Subcutaneous abdominal adipose tissue (tissue), 5 donors: ENCODE results near the gene RIIAD1.

Experiments
- H3K27ac ChIP-seq: one replicate; pipeline ENCODE4 v1.7.0; 2013; ENCODE audit warnings: low read depth, mild to moderate bottlenecking, inconsistent platforms, low read length, moderate library complexity
- H3K27me3 ChIP-seq, 5 donors: one replicate each; pipeline ENCODE4 v1.7.0; 2013; ENCODE audit warnings: low read length in 5 of 5, inconsistent platforms in 1 of 5; ENCODE audit not compliant: control insufficient read depth in 5 of 5, insufficient read depth in 4 of 5
- H3K36me3 ChIP-seq, 5 donors: one replicate each; pipeline ENCODE4 v1.7.0; 2013; ENCODE audit warnings: low read length in 5 of 5; ENCODE audit not compliant: control insufficient read depth in 5 of 5, insufficient read depth in 5 of 5
- H3K4me1 ChIP-seq, 5 donors: one replicate each; pipeline ENCODE4 v1.7.0; 2013; ENCODE audit warnings: low read length in 5 of 5, mild to moderate bottlenecking in 3 of 5, moderate library complexity in 1 of 5; ENCODE audit not compliant: control insufficient read depth in 5 of 5, insufficient read depth in 5 of 5
- H3K4me3 ChIP-seq, 5 donors: one replicate each; pipeline ENCODE4 v1.7.0; 2013; ENCODE audit warnings: low read length in 5 of 5, low read depth in 1 of 5
- H3K9ac ChIP-seq, 5 donors: one replicate each; pipeline ENCODE4 v1.7.0; 2013; ENCODE audit warnings: low read length in 5 of 5, mild to moderate bottlenecking in 4 of 5, moderate library complexity in 3 of 5
- H3K9me3 ChIP-seq, 5 donors: one replicate each; pipeline ENCODE4 v1.7.0; 2013; ENCODE audit warnings: low read length in 5 of 5; ENCODE audit not compliant: control insufficient read depth in 5 of 5
- donor health status: healthy.
- donor health status: healthy.
- donor health status: healthy.
- donor health status: healthy.
- donor health status: healthy.

The RIIAD1 gene

DNA sequence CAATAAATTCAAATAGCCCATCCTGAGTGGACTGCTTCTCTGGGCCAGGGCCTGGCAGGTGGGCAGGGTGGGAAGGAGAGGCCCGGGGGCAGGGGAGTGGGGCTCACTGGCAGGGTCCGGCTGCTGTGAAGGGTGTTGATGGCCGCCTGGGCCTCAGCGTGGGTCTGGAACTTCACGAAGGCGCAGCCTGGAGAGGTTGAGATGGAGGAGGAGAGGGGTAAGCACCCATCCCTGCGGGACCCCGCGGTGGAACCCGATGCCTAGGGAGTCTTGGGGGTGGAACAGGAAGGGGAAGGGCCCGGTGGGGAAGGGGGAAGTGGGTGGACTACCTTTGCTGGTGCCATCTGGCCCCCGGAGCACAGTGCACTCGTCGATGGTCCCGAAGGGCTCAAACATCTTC is 12.4 kb upstream of the RIIAD1 start:
- H3K4me3 ChIP-seq, result no peak overlapping the region
- no peaks in the 10 kb centered on the region for H3K4me1 ChIP-seq
- H3K27ac ChIP-seq, result no peak overlapping the region
- no peaks in the 10 kb centered on the region for H3K36me3 ChIP-seq
- no peaks in the 10 kb centered on the region for H3K9me3 ChIP-seq
- H3K27me3 ChIP-seq, result peaks cover 9 to 22% (median 16%) of the 10 kb centered on the region in 5 donors
- no peak overlapping the region for H3K9ac ChIP-seq

DNA sequence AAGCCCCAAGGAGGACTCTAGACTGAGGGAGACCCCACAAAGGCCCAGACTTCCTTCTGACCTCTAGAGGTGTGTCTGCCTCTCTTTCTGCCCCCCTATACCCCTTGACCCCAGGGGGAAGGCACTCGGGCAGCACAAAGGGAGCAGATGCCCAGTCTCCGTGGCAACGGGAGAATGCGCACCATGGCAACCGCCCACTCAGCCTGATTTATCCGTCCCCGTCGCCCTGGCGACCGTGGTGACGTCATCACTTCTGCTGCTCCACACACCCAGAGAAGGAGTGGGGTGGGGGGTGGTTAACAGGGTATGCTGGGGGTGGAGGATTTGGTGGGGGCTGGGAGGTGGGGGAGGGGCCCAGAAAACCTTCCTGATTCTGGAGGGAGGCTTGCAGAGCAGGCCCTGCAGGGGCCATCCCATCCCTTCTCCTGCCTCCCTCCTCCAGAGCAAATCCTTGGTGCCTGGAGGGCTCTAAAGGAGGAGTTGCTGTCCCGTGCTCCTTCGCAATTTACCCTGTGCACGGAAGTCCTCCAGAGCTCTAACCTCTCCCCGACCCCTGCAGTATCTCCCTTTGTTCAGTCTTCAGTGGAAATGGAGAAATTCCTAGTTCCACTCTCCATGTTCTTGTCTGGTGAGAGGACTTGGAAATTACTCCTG is 11.0 kb upstream of the RIIAD1 start:
- Histone ChIP-seq H3K4me3 (no peak overlapping the region), H3K27ac (no peak overlapping the region), H3K9me3 (no peaks in the 10 kb centered on the region), H3K36me3 (no peaks in the 10 kb centered on the region), H3K4me1 (no peaks in the 10 kb centered on the region), H3K9ac (no peak overlapping the region), H3K27me3 (peaks cover 10 to 35% (median 23%) of the 10 kb centered on the region in 5 donors)

DNA sequence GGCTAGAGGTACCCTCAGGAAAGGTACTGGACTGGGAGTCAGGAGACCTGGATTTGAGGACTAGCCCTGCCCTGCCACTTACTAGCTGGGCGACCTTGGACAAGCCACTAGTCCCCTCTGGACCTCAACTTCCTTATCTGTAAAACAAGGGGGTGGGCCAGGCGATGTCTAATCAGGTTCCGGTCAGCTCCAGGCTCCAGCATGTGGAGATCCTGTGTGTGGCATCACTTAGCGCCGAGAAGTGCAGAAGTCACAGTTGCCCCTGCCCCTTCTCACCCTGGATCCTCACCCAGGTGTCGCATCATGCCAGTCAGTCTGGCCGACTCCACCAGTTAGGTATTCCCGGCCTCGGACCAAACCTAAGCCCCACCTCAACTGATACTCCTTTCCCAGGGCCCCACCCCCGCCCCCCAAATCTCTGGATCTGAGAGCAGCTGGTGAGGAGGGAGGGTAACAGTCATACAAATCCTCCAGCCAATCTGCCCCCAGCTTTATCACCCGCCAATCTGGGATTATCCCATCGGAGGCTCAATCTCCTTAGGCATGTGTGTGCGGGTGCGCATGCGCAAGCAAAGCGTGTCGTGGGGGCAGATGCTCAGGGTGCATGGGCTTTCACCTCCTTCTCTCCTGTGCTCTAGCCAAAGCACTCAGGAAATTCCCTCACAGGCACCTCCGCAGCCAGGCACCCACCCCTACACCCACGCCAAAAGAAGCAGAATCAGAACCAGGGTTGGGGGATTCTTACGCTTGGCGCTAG is 10.1 kb upstream of the RIIAD1 start:
- Histone ChIP-seq H3K4me1 (no peaks in the 10 kb centered on the region), H3K27ac (no peak overlapping the region), H3K9me3 (no peaks in the 10 kb centered on the region), H3K36me3 (no peaks in the 10 kb centered on the region), H3K27me3 (peaks cover 18 to 40% (median 31%) of the 10 kb centered on the region in 5 donors), H3K9ac (no peak overlapping the region), H3K4me3 (no peak overlapping the region)

DNA sequence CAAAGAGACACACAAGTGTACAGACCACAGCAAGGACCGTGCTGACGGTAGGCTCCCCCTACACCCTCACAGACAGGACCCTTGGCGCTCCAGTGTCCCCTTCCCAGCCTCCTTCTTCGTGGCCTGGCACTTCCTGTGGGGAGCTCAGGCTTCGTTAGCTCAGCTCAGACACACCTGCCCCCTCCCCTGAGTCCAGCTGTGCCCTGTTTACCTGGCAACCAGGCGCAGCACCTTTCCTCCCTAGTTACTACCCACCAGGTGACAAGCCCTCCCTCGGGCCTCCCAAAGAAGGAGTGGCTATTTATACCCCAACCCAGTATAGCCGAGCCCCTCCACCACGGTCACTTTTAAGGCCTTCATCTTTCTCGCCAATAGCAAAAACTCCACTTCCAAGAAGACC is 9.4 kb upstream of the RIIAD1 start:
- Histone ChIP-seq H3K4me1 (peaks cover 0 to 3% (median 0%) of the 10 kb centered on the region in 5 donors), H3K9me3 (no peaks in the 10 kb centered on the region), H3K4me3 (no peak overlapping the region), H3K27me3 (peaks cover 20 to 45% (median 36%) of the 10 kb centered on the region in 5 donors), H3K27ac (no peak overlapping the region), H3K36me3 (no peaks in the 10 kb centered on the region), H3K9ac (no peak overlapping the region)

DNA sequence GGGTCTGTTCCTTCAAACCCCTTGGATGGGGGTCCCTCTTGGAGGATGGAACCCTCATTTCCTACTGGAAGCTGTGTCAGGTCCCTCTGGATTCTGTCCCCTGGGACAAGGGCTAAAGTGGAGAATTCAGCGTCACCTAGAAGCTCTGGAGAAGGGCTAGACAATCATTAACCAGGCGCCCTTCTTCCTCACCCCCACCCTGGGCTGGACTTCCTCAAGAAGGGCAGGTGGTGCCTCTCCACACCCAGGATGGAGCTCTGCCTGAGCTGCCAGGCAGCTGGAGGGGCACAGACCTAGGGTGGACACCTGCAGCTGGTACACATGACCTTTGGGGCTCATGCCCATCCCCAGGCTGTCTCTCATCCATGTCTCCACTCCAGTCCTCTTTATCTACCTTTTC is 8.3 kb upstream of the RIIAD1 start:
- Histone ChIP-seq H3K27me3 (peaks cover 28 to 54% (median 41%) of the 10 kb centered on the region in 5 donors), H3K4me1 (peaks cover 0 to 8% (median 3%) of the 10 kb centered on the region in 5 donors), H3K9ac (no peak overlapping the region), H3K36me3 (no peaks in the 10 kb centered on the region), H3K9me3 (no peaks in the 10 kb centered on the region), H3K4me3 (no peak overlapping the region), H3K27ac (no peak overlapping the region)

DNA sequence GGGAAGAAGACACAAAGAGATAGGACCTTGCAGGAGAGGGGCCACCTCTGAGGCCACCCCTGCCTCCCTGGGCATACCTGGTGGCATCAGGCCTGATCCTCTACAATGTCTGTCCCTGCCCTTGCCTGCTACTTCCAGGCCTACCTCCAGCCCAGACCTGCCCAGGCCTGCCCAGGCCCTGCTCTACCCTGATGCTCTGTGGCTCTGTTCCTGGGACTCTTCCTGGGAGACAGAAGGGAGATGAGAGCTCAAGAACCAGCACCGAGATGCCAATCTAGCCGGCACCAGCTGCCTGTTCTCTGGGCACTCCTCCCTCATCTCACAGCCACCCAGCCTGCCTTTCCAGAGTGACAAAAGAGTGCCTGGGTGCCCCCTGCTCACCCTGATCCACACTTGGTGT is 7.4 kb upstream of the RIIAD1 start:
- Histone ChIP-seq H3K27me3 (peaks cover 31 to 56% (median 49%) of the 10 kb centered on the region in 5 donors), H3K4me1 (peaks cover 0 to 8% (median 3%) of the 10 kb centered on the region in 5 donors), H3K4me3 (no peak overlapping the region), H3K9ac (no peak overlapping the region), H3K27ac (no peak overlapping the region), H3K9me3 (no peaks in the 10 kb centered on the region), H3K36me3 (no peaks in the 10 kb centered on the region)

DNA sequence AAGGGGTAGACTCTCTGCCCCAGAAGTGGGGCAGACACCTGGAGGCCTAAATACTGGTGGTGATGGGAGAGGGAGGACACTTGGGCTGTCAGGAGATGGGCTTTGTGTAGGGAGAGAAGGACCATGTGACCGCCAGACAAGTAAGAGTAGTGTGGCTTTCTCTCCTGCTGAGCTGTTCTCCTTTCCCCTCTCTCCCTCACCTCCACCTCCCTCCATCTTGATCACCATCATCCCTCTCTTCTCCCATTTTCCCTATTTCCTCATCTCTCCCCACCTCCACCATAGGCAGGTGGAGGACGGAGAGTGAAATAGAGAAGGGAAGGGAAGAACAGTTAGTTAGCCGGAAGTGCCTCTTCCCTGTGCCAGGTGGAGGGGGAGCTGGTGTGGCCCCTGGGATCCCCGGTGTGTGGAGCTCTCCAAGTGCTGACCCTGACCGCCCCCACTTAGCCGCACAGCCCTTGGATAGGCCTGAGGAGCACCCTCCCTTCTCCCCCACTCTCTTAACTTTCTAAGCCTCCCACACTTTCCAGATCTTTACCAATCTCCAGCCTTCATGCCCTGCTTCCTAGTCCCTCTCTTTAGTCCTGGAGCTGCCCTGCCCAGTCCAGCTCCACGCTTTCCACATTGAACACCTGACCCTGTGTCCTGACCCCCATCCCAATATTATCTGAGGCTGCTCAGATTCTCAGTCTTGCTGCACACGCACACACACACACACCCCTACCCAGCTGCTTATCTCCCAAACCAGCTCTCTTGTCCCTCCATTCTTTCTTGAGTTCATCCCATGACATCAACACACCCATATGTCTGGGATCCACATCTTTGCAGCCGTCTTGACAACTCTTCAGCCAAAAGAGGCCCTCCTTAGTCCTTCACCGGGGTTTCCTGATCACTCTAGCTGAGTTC is 6.2 kb upstream of the RIIAD1 start:
- no peaks in the 10 kb centered on the region for H3K36me3 ChIP-seq
- no peak overlapping the region for H3K9ac ChIP-seq
- H3K4me1 ChIP-seq, result peaks cover 0 to 8% (median 3%) of the 10 kb centered on the region in 5 donors
- no peaks in the 10 kb centered on the region for H3K9me3 ChIP-seq
- H3K4me3 ChIP-seq, result no peak overlapping the region
- no peak overlapping the region for H3K27ac ChIP-seq
- H3K27me3 ChIP-seq, result peaks cover 26 to 52% (median 45%) of the 10 kb centered on the region in 5 donors

DNA sequence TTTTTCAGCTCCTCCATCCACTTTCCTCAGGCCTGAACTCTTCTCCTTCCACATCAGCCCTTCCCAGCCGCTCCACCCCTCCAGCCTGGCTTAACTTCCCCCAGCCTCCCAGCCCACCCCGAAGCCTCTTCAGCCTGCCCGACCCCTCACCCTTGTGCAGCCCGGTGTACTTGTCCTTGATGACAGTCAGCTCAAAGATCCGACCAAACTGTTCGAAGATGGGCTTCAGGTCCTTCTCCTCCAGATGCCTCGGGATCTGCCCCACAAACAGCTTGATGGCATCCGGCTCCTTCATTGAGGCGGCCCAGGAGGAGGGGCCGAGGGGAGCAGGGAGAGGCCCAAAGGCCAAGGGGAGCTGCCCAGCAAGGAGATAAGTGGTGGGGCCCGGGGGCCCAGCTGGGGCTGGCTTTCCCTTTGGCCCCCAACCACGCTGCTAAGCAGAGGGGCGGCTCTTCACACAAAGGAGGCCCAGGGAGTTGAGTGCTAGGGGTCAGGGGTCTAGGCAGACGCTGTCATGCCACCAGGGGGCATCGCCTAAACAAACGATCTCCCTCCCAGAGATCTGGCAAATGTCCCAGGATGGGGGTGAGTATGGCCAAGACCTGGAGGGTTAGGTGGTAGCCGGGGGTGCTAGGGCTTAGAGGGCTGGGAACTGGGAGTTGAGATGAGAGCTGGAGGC is 5.5 kb upstream of the RIIAD1 start:
- Histone ChIP-seq H3K9me3 (no peaks in the 10 kb centered on the region), H3K4me1 (peaks cover 0 to 11% (median 10%) of the 10 kb centered on the region in 5 donors), H3K9ac (no peak overlapping the region), H3K27ac (no peak overlapping the region), H3K27me3 (peaks cover 26 to 51% (median 43%) of the 10 kb centered on the region in 5 donors), H3K4me3 (no peak overlapping the region), H3K36me3 (no peaks in the 10 kb centered on the region)

DNA sequence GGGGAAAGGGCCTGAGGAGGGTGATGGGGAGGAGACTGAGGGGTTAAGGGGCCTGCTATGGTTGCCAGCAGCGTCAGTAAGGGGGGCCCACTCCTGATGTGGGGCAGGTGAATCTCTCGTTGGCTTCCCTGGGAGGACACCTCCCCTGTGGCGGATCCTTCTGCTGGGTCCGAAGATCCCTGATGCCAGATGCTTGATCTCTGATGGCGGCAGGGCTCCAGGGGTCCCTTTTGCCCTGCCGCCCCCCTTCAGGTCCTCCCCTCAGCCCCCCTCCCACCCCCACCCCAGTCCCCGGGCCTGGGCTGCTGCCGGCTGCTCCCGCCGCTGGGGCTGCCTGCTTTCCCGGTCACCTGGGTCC is 4.9 kb upstream of the RIIAD1 start:
- no peaks in the 10 kb centered on the region for H3K9me3 ChIP-seq
- peaks cover 26 to 48% (median 42%) of the 10 kb centered on the region in 5 donors for H3K27me3 ChIP-seq
- H3K4me1 ChIP-seq, result peaks cover 0 to 14% (median 13%) of the 10 kb centered on the region in 5 donors
- H3K9ac ChIP-seq, result no peak overlapping the region
- H3K36me3 ChIP-seq, result no peaks in the 10 kb centered on the region
- H3K4me3 ChIP-seq, result no peak overlapping the region
- no peak overlapping the region for H3K27ac ChIP-seq
